Endothelial cell of umbilical vein (primary cell): Measurements from ENCODE around the gene ZNF276. TPM values are rescaled to one million over a fixed set of nuclear protein-coding genes. Genes with fewer than 3 reads are reported as not detected.
A peak's percentile ranks its signal among the peaks of the same experiment; 100 is the strongest.
"Not testable (repeated sequence)": the region's sequence is repeated elsewhere in the genome, so short reads cannot be mapped to it uniquely, and the experiment has no call there.

Source experiments
- Bru-seq: library from RNA; stranded (reverse); fragments of 400-500 nt; gene quantifications from one replicate; lab custom pipeline; 2021; lab: Mats Ljungman, UMichigan
- BruChase-seq, 2 experiments: library from RNA; stranded (reverse); fragments of 400-500 nt; gene quantifications; one replicate each; lab custom pipeline; 2021; lab: Mats Ljungman, UMichigan
- BruUV-seq: library from RNA; stranded (reverse); fragments of 400-500 nt; replicated peaks from 2 replicates; lab custom pipeline; 2021; lab: Mats Ljungman, UMichigan
- CTCF ChIA-PET: fragments of 300-600, 350-600 bp; sonication (Branson Sonifier 250); formaldehyde crosslinking; loops from one replicate; lab custom pipeline; 2021; ENCODE audit warnings: antibody characterized with exemption, inconsistent platforms; lab: Charles Lee
- POLR2A ChIA-PET: fragments of 300-600, 350-600 bp; sonication (Branson Sonifier 250); formaldehyde crosslinking; loops from one replicate; lab custom pipeline; 2021; ENCODE audit warnings: antibody characterized with exemption, inconsistent platforms; lab: Charles Lee
- DNase-seq: peaks from one replicate; pipeline ENCODE4 v3.0.0-alpha.2; 2011; ENCODE audit warnings: low read depth, low spot score
- FAIRE-seq: peaks from 2 replicates; lab custom pipeline; 2011; peaks lifted over from hg19 to GRCh38; lab: Jason Lieb, UNC
- H2AFZ ChIP-seq: 2 replicates; pipeline ENCODE4 v1.6.0; 2012; ENCODE audit warnings: low read depth, low read length, control low read depth, inconsistent platforms
- H3K27ac ChIP-seq: 2 replicates; pipeline ENCODE4 v1.5.1; 2011; ENCODE audit warnings: low read depth, mild to moderate bottlenecking, control low read depth, low read length, moderate library complexity; ENCODE audit not compliant: insufficient read depth
- H3K27me3 ChIP-seq, 2 experiments: 2 replicates each; pipeline versions ENCODE4 v1.6.0 to v1.6.1; 2011; ENCODE audit warnings: low read length in 2 of 2, mixed read lengths in 1 of 2; ENCODE audit not compliant: control insufficient read depth in 2 of 2, insufficient read depth in 2 of 2
- H3K36me3 ChIP-seq, 2 experiments: 2 replicates in 1 of 2; 3 replicates in 1 of 2; pipeline ENCODE4 v1.5.1; 2011; ENCODE audit warnings: low read length in 2 of 2, mild to moderate bottlenecking in 1 of 2, moderate library complexity in 1 of 2; ENCODE audit not compliant: control insufficient read depth in 2 of 2, insufficient read depth in 2 of 2; ENCODE audit errors: extremely low read depth in 1 of 2
- H3K4me1 ChIP-seq: 3 replicates; pipeline ENCODE4 v1.5.1; 2011; ENCODE audit warnings: mild to moderate bottlenecking, low read length; ENCODE audit not compliant: control insufficient read depth, insufficient read depth; ENCODE audit errors: extremely low read depth
- H3K4me2 ChIP-seq: 2 replicates; pipeline ENCODE4 v1.6.1; 2011; ENCODE audit warnings: low read length, control low read depth, mixed read lengths; ENCODE audit not compliant: insufficient read depth
- H3K4me3 ChIP-seq, 3 experiments: fragments of 200-600 bp in 1 of 3; sonication (generic), shearing (Covaris generic) in 1 of 3; replicated peaks in 1 of 3; 2 replicates each; pipeline ENCODE4 v1.5.1; 2011 to 2016; ENCODE audit warnings: control low read depth in 3 of 3, low read length in 3 of 3, mild to moderate bottlenecking in 2 of 3, inconsistent platforms in 1 of 3, low read depth in 1 of 3, moderate library complexity in 1 of 3; ENCODE audit not compliant: insufficient read depth in 1 of 3
- H3K79me2 ChIP-seq: 2 replicates; pipeline ENCODE4 v1.6.0; 2012; ENCODE audit warnings: low read length, inconsistent platforms; ENCODE audit not compliant: control insufficient read depth, insufficient read depth
- H3K9ac ChIP-seq: replicated peaks from 2 replicates; pipeline ENCODE3; 2011; ENCODE audit warnings: low read length, control low read depth; ENCODE audit not compliant: insufficient read depth; ENCODE audit errors: extremely low read depth
- H3K9me1 ChIP-seq: replicated peaks from 3 replicates; pipeline ENCODE4 v1.6.0; 2011; ENCODE audit warnings: mild to moderate bottlenecking, low read length; ENCODE audit not compliant: control insufficient read depth, insufficient read depth; ENCODE audit errors: extremely low read depth
- H3K9me3 ChIP-seq: replicated peaks from 2 replicates; pipeline ENCODE4 v1.5.1; 2012; ENCODE audit warnings: low read length, inconsistent platforms; ENCODE audit not compliant: control insufficient read depth, insufficient read depth
- H4K20me1 ChIP-seq: replicated peaks from 2 replicates; pipeline ENCODE3; 2011; ENCODE audit warnings: mild to moderate bottlenecking, low read length; ENCODE audit not compliant: control insufficient read depth, insufficient read depth; ENCODE audit errors: extremely low read depth
- EZH2 ChIP-seq: IDR thresholded peaks from 2 replicates; pipeline ENCODE4 v1.6.1; 2012; ENCODE audit warnings: borderline replicate concordance, low read depth, mild to moderate bottlenecking, moderate library complexity, low read length, inconsistent platforms; ENCODE audit not compliant: severe bottlenecking
- FOS ChIP-seq: IDR thresholded peaks from 2 replicates; pipeline ENCODE4 v1.6.1; 2011; ENCODE audit warnings: mild to moderate bottlenecking, low read length, moderate library complexity, borderline replicate concordance; ENCODE audit not compliant: insufficient read depth
- GATA2 ChIP-seq: IDR thresholded peaks from 2 replicates; pipeline ENCODE4 v1.7.0; 2011; ENCODE audit warnings: low read depth, mild to moderate bottlenecking, moderate library complexity, mixed read lengths, low read length; ENCODE audit not compliant: insufficient read length, insufficient read depth
- JUN ChIP-seq: IDR thresholded peaks from 2 replicates; pipeline ENCODE4 v1.6.1; 2011; ENCODE audit warnings: borderline replicate concordance, low read depth; ENCODE audit not compliant: insufficient read length, insufficient read depth
- MYC ChIP-seq: IDR thresholded peaks from one replicate; pipeline ENCODE4 v1.6.1; 2011; ENCODE audit warnings: mild to moderate bottlenecking, low read depth, low read length
- POLR2A ChIP-seq: IDR thresholded peaks from 2 replicates; pipeline ENCODE4 v1.6.1; 2012; ENCODE audit warnings: low read depth, mild to moderate bottlenecking, control low read depth, low read length
- POLR2AphosphoS5 ChIP-seq: IDR thresholded peaks from 2 replicates; pipeline ENCODE4 v1.6.1; 2012; ENCODE audit warnings: low read depth, mild to moderate bottlenecking, control low read depth, low read length, moderate library complexity; ENCODE audit not compliant: insufficient read depth
- dilution Hi-C: fragments of 300-500 bp; cut with MboI; formaldehyde crosslinking; loops from one replicate; pipeline ENCODE4 v1.15.0; 2019; ENCODE audit warnings: low sequenced_read_pairs; ENCODE audit not compliant: extremely low pct_ligation_motif_present
- intact Hi-C: fragments of 100-400 bp; cut with micrococcal nuclease; formaldehyde crosslinking; loops from one replicate; pipeline ENCODE4 v1.10.0; 2022
- long read RNA-seq: library from polyadenylated mRNA; stranded (forward); transcript quantifications from one replicate; pipeline ENCODE4 v2.0.0, GENCODE V29; 2021
- polyA minus RNA-seq, 3 experiments: library from RNA; depleted of rRNA, polyadenylated mRNA; stranded (reverse); fragments of >200 nt; gene quantifications; 1 replicate in 1 of 3; 2 replicates in 2 of 3; pipeline ENCODE4 v1.2.3, GENCODE V29; 2011
- polyA plus RNA-seq, 4 experiments: library from polyadenylated mRNA; depleted of rRNA in 3 of 4; stranded (reverse) in 3 of 4; unstranded in 1 of 4; fragments of >200 nt; gene quantifications; 2 replicates each; pipeline versions ENCODE4 v1.2.1 to v1.2.3, GENCODE V29; 2011 to 2012; ENCODE audit warnings: missing spikeins in 1 of 4
- total RNA-seq: library from RNA; stranded (reverse); gene quantifications from 2 replicates; pipeline ENCODE4 v1.2.3, GENCODE V29; 2021
- TF ChIP-seq, protein P1 (sequence below): IDR thresholded peaks from 2 replicates; pipeline ENCODE4 v1.6.1; 2011; ENCODE audit not compliant: insufficient read depth, insufficient read length
- TF ChIP-seq, protein P2 (sequence below), 2 donors: IDR thresholded peaks; 1 replicate in 1 of 2; 2 replicates in 1 of 2; pipeline ENCODE4 v1.5.1; 2011; ENCODE audit warnings: low read length in 2 of 2, mild to moderate bottlenecking in 2 of 2, moderate library complexity in 2 of 2, control low read depth in 1 of 2, inconsistent platforms in 1 of 2, low read depth in 1 of 2; ENCODE audit not compliant: insufficient read depth in 1 of 2; ENCODE audit errors: extremely low read depth in 1 of 2

The ZNF276 gene, protein sequence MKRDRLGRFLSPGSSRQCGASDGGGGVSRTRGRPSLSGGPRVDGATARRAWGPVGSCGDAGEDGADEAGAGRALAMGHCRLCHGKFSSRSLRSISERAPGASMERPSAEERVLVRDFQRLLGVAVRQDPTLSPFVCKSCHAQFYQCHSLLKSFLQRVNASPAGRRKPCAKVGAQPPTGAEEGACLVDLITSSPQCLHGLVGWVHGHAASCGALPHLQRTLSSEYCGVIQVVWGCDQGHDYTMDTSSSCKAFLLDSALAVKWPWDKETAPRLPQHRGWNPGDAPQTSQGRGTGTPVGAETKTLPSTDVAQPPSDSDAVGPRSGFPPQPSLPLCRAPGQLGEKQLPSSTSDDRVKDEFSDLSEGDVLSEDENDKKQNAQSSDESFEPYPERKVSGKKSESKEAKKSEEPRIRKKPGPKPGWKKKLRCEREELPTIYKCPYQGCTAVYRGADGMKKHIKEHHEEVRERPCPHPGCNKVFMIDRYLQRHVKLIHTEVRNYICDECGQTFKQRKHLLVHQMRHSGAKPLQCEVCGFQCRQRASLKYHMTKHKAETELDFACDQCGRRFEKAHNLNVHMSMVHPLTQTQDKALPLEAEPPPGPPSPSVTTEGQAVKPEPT
- total RNA-seq (36.6 and 42.7 TPM in 2 replicates), polyA plus RNA-seq (40.0 and 41.6 TPM in 2 replicates), polyA minus RNA-seq (28.4 and 35.5 TPM in 2 replicates), Bru-seq, nascent RNA (percentile 75 among the genes with signal in this experiment), BruChase-seq, experiment 1, labeled RNA remaining after a 6-hour chase (percentile 88 among the genes with signal in this experiment), BruChase-seq, experiment 2, labeled RNA remaining after a 2-hour chase (percentile 89 among the genes with signal in this experiment)
- polyA plus RNA-seq (2011; cell fraction: cytosol; rRNA removed) = 12.7 and 16.7 TPM in 2 replicates
- polyA plus RNA-seq (2011; cell fraction: nucleus; rRNA removed) = 161 and 165 TPM in 2 replicates
- 17.8 and 29.4 TPM in 2 replicates for polyA plus RNA-seq (2012)
- 13.1 TPM for polyA minus RNA-seq (2011; cell fraction: cytosol; rRNA and poly(A)+ RNA removed)
- 29.8 and 61.9 TPM in 2 replicates for polyA minus RNA-seq (2011; cell fraction: nucleus; rRNA and poly(A)+ RNA removed)
- long read RNA-seq, full-length matches to known transcripts = 4 of 174 reads
- long read RNA-seq, partial matches to known transcripts = 8 of 174 reads
- long read RNA-seq, other reads (novel, unspliced or antisense) = 162 of 174 reads

DNA sequence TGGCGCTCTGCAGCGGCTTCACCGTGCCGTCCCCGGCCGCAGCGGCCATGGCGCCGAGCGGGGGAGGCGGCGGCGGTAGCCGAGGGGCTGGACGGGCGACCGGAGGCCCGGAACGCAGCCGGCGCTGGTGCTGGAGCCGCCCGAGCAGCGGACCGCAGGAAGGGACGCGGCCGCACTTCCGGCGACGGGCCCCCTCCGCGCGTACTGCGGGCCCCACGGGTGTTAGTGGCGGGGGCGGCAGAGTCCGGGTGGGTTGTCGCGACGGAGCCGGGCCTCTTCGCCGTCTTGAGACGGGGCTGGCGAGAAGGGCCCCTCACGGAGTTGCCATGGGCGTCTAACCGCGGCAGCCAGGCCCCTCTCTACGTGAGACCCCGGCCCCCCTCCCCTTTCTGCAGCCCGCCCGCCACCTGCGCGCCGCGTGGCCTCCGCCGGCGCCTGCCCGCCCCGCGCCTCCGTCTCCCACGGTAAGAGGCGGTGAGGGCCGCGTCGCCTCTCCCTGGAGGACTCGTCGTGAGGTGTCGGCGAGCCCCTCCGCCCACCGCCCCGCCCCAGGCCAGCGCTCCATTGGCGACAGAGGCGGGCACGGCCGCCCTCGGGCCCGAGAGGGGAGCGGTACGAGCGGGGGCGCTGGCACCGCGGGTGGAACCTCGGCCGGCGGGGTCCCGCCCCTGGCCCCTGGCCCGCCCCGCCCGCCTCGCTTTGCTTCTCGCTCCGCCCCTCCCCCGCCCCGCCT, at the start of gene ZNF276, which contains the start of gene VPS9D1:
Gene ZNF276 (plus strand): TSS at position 725 of the 733 bp plus-strand sequence. CDS start 104 bp downstream, outside the sequence.
Gene VPS9D1 (minus strand): TSS at position 86 of the 733 bp plus-strand sequence. CDS start 37 bp downstream, at position 49.
- Histone ChIP-seq H3K4me2 (peak within 1 kb of the TSS; percentile 67), H3K79me2 (peaks cover 28% of the 10 kb centered on the region), H3K9ac (peak within 1 kb of the TSS; percentile 95), H3K36me3 (peaks cover 0 to 11% of the 10 kb centered on the region in 2 experiments), H3K9me3 (no peaks in the 10 kb centered on the region), H3K9me1 (no peaks in the 10 kb centered on the region), H3K4me1 (peaks cover 36% of the 10 kb centered on the region), H3K27ac (peak within 1 kb of the TSS; percentile 95), H2AFZ (no peak within 1 kb of the TSS), H4K20me1 (no peaks in the 10 kb centered on the region), H3K27me3 (no peaks in the 10 kb centered on the region), H3K4me3 (peak within 1 kb of the TSS; percentile 57 to 76 (median 63))
- ChIA-PET CTCF (no interaction called here), POLR2A (no interaction called here)
- FAIRE-seq = peak; percentile 69
- intact Hi-C loops (loop anchor here (2.0 to 10.0 kb wide), 5 partner anchors 14 to 201 kb away; partner anchors contain the start of genes CPNE7, FANCA and TUBB3), dilution Hi-C loops (no loop called here)
- TF ChIP-seq GATA2 (no peak), JUN (no peak), EZH2 (no peak), FOS (no peak), POLR2A (peak; percentile 80), MYC (no peak), POLR2AphosphoS5 (peak; percentile 81)
- TF ChIP-seq, protein P1, sequence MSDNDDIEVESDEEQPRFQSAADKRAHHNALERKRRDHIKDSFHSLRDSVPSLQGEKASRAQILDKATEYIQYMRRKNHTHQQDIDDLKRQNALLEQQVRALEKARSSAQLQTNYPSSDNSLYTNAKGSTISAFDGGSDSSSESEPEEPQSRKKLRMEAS = no peak
- TF ChIP-seq, protein P2, sequence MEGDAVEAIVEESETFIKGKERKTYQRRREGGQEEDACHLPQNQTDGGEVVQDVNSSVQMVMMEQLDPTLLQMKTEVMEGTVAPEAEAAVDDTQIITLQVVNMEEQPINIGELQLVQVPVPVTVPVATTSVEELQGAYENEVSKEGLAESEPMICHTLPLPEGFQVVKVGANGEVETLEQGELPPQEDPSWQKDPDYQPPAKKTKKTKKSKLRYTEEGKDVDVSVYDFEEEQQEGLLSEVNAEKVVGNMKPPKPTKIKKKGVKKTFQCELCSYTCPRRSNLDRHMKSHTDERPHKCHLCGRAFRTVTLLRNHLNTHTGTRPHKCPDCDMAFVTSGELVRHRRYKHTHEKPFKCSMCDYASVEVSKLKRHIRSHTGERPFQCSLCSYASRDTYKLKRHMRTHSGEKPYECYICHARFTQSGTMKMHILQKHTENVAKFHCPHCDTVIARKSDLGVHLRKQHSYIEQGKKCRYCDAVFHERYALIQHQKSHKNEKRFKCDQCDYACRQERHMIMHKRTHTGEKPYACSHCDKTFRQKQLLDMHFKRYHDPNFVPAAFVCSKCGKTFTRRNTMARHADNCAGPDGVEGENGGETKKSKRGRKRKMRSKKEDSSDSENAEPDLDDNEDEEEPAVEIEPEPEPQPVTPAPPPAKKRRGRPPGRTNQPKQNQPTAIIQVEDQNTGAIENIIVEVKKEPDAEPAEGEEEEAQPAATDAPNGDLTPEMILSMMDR (IDR thresholded peaks at IDR 0.05; ENCODE audit: extremely low read depth in 1 of 2, insufficient read depth in 1 of 2, low read depth in 1 of 2, low read length in 2 of 2) = no peak
- no TSS peak for BruUV-seq
- peak; percentile 79 for DNase-seq

DNA sequence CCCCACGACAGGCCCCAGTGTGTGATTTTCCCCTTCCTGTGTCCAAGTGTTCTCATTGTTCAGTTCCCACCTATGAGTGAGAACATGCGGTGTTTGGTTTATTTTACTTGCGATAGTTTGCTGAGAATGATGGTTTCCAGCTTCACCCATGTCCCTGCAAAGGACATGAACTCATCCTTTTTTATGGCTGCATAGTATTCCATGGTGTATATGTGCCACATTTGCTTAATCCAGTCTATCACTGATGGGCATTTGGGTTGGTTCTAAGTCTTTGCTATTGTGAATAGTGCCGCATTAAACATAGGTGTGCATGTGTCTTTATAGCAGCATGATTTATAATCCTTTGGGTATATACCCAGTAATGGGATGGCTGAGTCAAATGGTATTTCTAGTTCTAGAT, 49.8 kb upstream of the ZNF276 start:
- intact Hi-C loops, BruUV-seq, H3K4me1 ChIP-seq, H2AFZ ChIP-seq, H3K27ac ChIP-seq, DNase-seq, FAIRE-seq, H3K9ac ChIP-seq, H3K36me3 ChIP-seq, H3K9me1 ChIP-seq, dilution Hi-C loops, H3K9me3 ChIP-seq, H3K79me2 ChIP-seq, H3K4me2 ChIP-seq, H4K20me1 ChIP-seq, H3K4me3 ChIP-seq, H3K27me3 ChIP-seq: not testable (repeated sequence)
- CTCF ChIA-PET = interaction anchor here (0.5 to 1.3 kb wide), 5 partner anchors 15 to 193 kb away, joined by 3 to 8 read pairs (median 5); partner anchors contain the start of gene CDK10
- POLR2A ChIA-PET = interaction anchor here (0.6 kb wide), 1 partner anchor 550 kb away, joined by 4 read pairs; no protein-coding TSS in a partner anchor
